Endothelial cell of umbilical vein (primary cell): ENCODE results near the gene KLK14. TPM values are rescaled to one million over a fixed set of nuclear protein-coding genes. Genes with fewer than 3 reads are reported as not detected.

ENCODE experiments used
- Bru-seq: library from RNA; stranded (reverse); fragments of 400-500 nt; gene quantifications from one replicate; lab custom pipeline; 2021; lab: Mats Ljungman, UMichigan
- BruChase-seq, 2 experiments: library from RNA; stranded (reverse); fragments of 400-500 nt; gene quantifications; one replicate each; lab custom pipeline; 2021; lab: Mats Ljungman, UMichigan
- BruUV-seq: library from RNA; stranded (reverse); fragments of 400-500 nt; replicated peaks from 2 replicates; lab custom pipeline; 2021; lab: Mats Ljungman, UMichigan
- CTCF ChIA-PET: fragments of 300-600, 350-600 bp; sonication (Branson Sonifier 250); formaldehyde crosslinking; loops from one replicate; lab custom pipeline; 2021; ENCODE audit warnings: antibody characterized with exemption, inconsistent platforms; lab: Charles Lee
- POLR2A ChIA-PET: fragments of 300-600, 350-600 bp; sonication (Branson Sonifier 250); formaldehyde crosslinking; loops from one replicate; lab custom pipeline; 2021; ENCODE audit warnings: antibody characterized with exemption, inconsistent platforms; lab: Charles Lee
- DNase-seq: peaks from one replicate; pipeline ENCODE4 v3.0.0-alpha.2; 2011; ENCODE audit warnings: low read depth, low spot score
- FAIRE-seq: peaks from 2 replicates; lab custom pipeline; 2011; peaks lifted over from hg19 to GRCh38; lab: Jason Lieb, UNC
- H2AFZ ChIP-seq: 2 replicates; pipeline ENCODE4 v1.6.0; 2012; ENCODE audit warnings: low read depth, low read length, control low read depth, inconsistent platforms
- H3K27ac ChIP-seq: 2 replicates; pipeline ENCODE4 v1.5.1; 2011; ENCODE audit warnings: low read depth, mild to moderate bottlenecking, control low read depth, low read length, moderate library complexity; ENCODE audit not compliant: insufficient read depth
- H3K27me3 ChIP-seq, 2 experiments: 2 replicates each; pipeline versions ENCODE4 v1.6.0 to v1.6.1; 2011; ENCODE audit warnings: low read length in 2 of 2, mixed read lengths in 1 of 2; ENCODE audit not compliant: control insufficient read depth in 2 of 2, insufficient read depth in 2 of 2
- H3K36me3 ChIP-seq, 2 experiments: 2 replicates in 1 of 2; 3 replicates in 1 of 2; pipeline ENCODE4 v1.5.1; 2011; ENCODE audit warnings: low read length in 2 of 2, mild to moderate bottlenecking in 1 of 2, moderate library complexity in 1 of 2; ENCODE audit not compliant: control insufficient read depth in 2 of 2, insufficient read depth in 2 of 2; ENCODE audit errors: extremely low read depth in 1 of 2
- H3K4me1 ChIP-seq: 3 replicates; pipeline ENCODE4 v1.5.1; 2011; ENCODE audit warnings: mild to moderate bottlenecking, low read length; ENCODE audit not compliant: control insufficient read depth, insufficient read depth; ENCODE audit errors: extremely low read depth
- H3K4me2 ChIP-seq: 2 replicates; pipeline ENCODE4 v1.6.1; 2011; ENCODE audit warnings: low read length, control low read depth, mixed read lengths; ENCODE audit not compliant: insufficient read depth
- H3K4me3 ChIP-seq, 3 experiments: fragments of 200-600 bp in 1 of 3; sonication (generic), shearing (Covaris generic) in 1 of 3; replicated peaks in 1 of 3; 2 replicates each; pipeline ENCODE4 v1.5.1; 2011 to 2016; ENCODE audit warnings: control low read depth in 3 of 3, low read length in 3 of 3, mild to moderate bottlenecking in 2 of 3, inconsistent platforms in 1 of 3, low read depth in 1 of 3, moderate library complexity in 1 of 3; ENCODE audit not compliant: insufficient read depth in 1 of 3
- H3K79me2 ChIP-seq: 2 replicates; pipeline ENCODE4 v1.6.0; 2012; ENCODE audit warnings: low read length, inconsistent platforms; ENCODE audit not compliant: control insufficient read depth, insufficient read depth
- H3K9ac ChIP-seq: replicated peaks from 2 replicates; pipeline ENCODE3; 2011; ENCODE audit warnings: low read length, control low read depth; ENCODE audit not compliant: insufficient read depth; ENCODE audit errors: extremely low read depth
- H3K9me1 ChIP-seq: replicated peaks from 3 replicates; pipeline ENCODE4 v1.6.0; 2011; ENCODE audit warnings: mild to moderate bottlenecking, low read length; ENCODE audit not compliant: control insufficient read depth, insufficient read depth; ENCODE audit errors: extremely low read depth
- H3K9me3 ChIP-seq: replicated peaks from 2 replicates; pipeline ENCODE4 v1.5.1; 2012; ENCODE audit warnings: low read length, inconsistent platforms; ENCODE audit not compliant: control insufficient read depth, insufficient read depth
- H4K20me1 ChIP-seq: replicated peaks from 2 replicates; pipeline ENCODE3; 2011; ENCODE audit warnings: mild to moderate bottlenecking, low read length; ENCODE audit not compliant: control insufficient read depth, insufficient read depth; ENCODE audit errors: extremely low read depth
- CTCF ChIP-seq, 2 donors: IDR thresholded peaks; 1 replicate in 1 of 2; 2 replicates in 1 of 2; pipeline ENCODE4 v1.5.1; 2011; ENCODE audit warnings: low read length in 2 of 2, mild to moderate bottlenecking in 2 of 2, moderate library complexity in 2 of 2, control low read depth in 1 of 2, inconsistent platforms in 1 of 2, low read depth in 1 of 2; ENCODE audit not compliant: insufficient read depth in 1 of 2; ENCODE audit errors: extremely low read depth in 1 of 2
- EZH2 ChIP-seq: IDR thresholded peaks from 2 replicates; pipeline ENCODE4 v1.6.1; 2012; ENCODE audit warnings: borderline replicate concordance, low read depth, mild to moderate bottlenecking, moderate library complexity, low read length, inconsistent platforms; ENCODE audit not compliant: severe bottlenecking
- FOS ChIP-seq: IDR thresholded peaks from 2 replicates; pipeline ENCODE4 v1.6.1; 2011; ENCODE audit warnings: mild to moderate bottlenecking, low read length, moderate library complexity, borderline replicate concordance; ENCODE audit not compliant: insufficient read depth
- GATA2 ChIP-seq: IDR thresholded peaks from 2 replicates; pipeline ENCODE4 v1.7.0; 2011; ENCODE audit warnings: low read depth, mild to moderate bottlenecking, moderate library complexity, mixed read lengths, low read length; ENCODE audit not compliant: insufficient read length, insufficient read depth
- JUN ChIP-seq: IDR thresholded peaks from 2 replicates; pipeline ENCODE4 v1.6.1; 2011; ENCODE audit warnings: borderline replicate concordance, low read depth; ENCODE audit not compliant: insufficient read length, insufficient read depth
- MAX ChIP-seq: IDR thresholded peaks from 2 replicates; pipeline ENCODE4 v1.6.1; 2011; ENCODE audit not compliant: insufficient read depth, insufficient read length
- MYC ChIP-seq: IDR thresholded peaks from one replicate; pipeline ENCODE4 v1.6.1; 2011; ENCODE audit warnings: mild to moderate bottlenecking, low read depth, low read length
- POLR2A ChIP-seq: IDR thresholded peaks from 2 replicates; pipeline ENCODE4 v1.6.1; 2012; ENCODE audit warnings: low read depth, mild to moderate bottlenecking, control low read depth, low read length
- POLR2AphosphoS5 ChIP-seq: IDR thresholded peaks from 2 replicates; pipeline ENCODE4 v1.6.1; 2012; ENCODE audit warnings: low read depth, mild to moderate bottlenecking, control low read depth, low read length, moderate library complexity; ENCODE audit not compliant: insufficient read depth
- dilution Hi-C: fragments of 300-500 bp; cut with MboI; formaldehyde crosslinking; loops from one replicate; pipeline ENCODE4 v1.15.0; 2019; ENCODE audit warnings: low sequenced_read_pairs; ENCODE audit not compliant: extremely low pct_ligation_motif_present
- intact Hi-C: fragments of 100-400 bp; cut with micrococcal nuclease; formaldehyde crosslinking; loops from one replicate; pipeline ENCODE4 v1.10.0; 2022
- long read RNA-seq: library from polyadenylated mRNA; stranded (forward); transcript quantifications from one replicate; pipeline ENCODE4 v2.0.0, GENCODE V29; 2021
- polyA minus RNA-seq, 3 experiments: library from RNA; depleted of rRNA, polyadenylated mRNA; stranded (reverse); fragments of >200 nt; gene quantifications; 1 replicate in 1 of 3; 2 replicates in 2 of 3; pipeline ENCODE4 v1.2.3, GENCODE V29; 2011
- polyA plus RNA-seq, 4 experiments: library from polyadenylated mRNA; depleted of rRNA in 3 of 4; stranded (reverse) in 3 of 4; unstranded in 1 of 4; fragments of >200 nt; gene quantifications; 2 replicates each; pipeline versions ENCODE4 v1.2.1 to v1.2.3, GENCODE V29; 2011 to 2012; ENCODE audit warnings: missing spikeins in 1 of 4
- total RNA-seq: library from RNA; stranded (reverse); gene quantifications from 2 replicates; pipeline ENCODE4 v1.2.3, GENCODE V29; 2021

KLK14 gene
- total RNA-seq (not detected in 2 replicates), polyA plus RNA-seq (0.10 and 0.12 TPM in 2 replicates), polyA minus RNA-seq (not detected in 2 replicates), Bru-seq, nascent RNA (percentile 25 among the genes with signal in this experiment), BruChase-seq, experiment 1, labeled RNA remaining after a 6-hour chase (percentile 49 among the genes with signal in this experiment), BruChase-seq, experiment 2, labeled RNA remaining after a 2-hour chase (percentile 36 among the genes with signal in this experiment)
- polyA plus RNA-seq (2011; cell fraction: cytosol; rRNA removed) = 0.08 TPM in 1 of 2 replicates, not detected in the other
- 0.22 and 0.25 TPM in 2 replicates for polyA plus RNA-seq (2011; cell fraction: nucleus; rRNA removed)
- polyA plus RNA-seq (2012) = 0.25 TPM in 1 of 2 replicates, not detected in the other
- 0.92 TPM for polyA minus RNA-seq (2011; cell fraction: cytosol; rRNA and poly(A)+ RNA removed)
- not detected in 2 replicates for polyA minus RNA-seq (2011; cell fraction: nucleus; rRNA and poly(A)+ RNA removed)
- long read RNA-seq = 0 reads

GRCh38 chr19:51082611-51083010, at the start of gene KLK14:
TSS of gene KLK14 (minus strand) at chr19:51082887. CDS start at chr19:51082614, 273 bp downstream.
- no peaks in the 10 kb centered on the region for H3K4me1 ChIP-seq
- no peak within 1 kb of the TSS for H3K27ac ChIP-seq
- FAIRE-seq (no peak), DNase-seq (no peak)
- H3K9me1 ChIP-seq = no peaks in the 10 kb centered on the region
- CTCF ChIA-PET = no interaction called here
- POLR2A ChIA-PET = no interaction called here
- H3K4me3 ChIP-seq = no peak within 1 kb of the TSS
- H4K20me1 ChIP-seq = no peaks in the 10 kb centered on the region
- no TSS peak for BruUV-seq
- no peaks in the 10 kb centered on the region for H3K27me3 ChIP-seq
- no peak for TF ChIP-seq CTCF (IDR thresholded peaks at IDR 0.05; ENCODE audit: extremely low read depth in 1 of 2, insufficient read depth in 1 of 2, low read depth in 1 of 2, low read length in 2 of 2)
- TF ChIP-seq POLR2A = no peak
- no peak for TF ChIP-seq MAX
- no peak for TF ChIP-seq EZH2
- TF ChIP-seq JUN = no peak
- no peak for TF ChIP-seq FOS
- TF ChIP-seq MYC = no peak
- TF ChIP-seq GATA2 = no peak
- TF ChIP-seq POLR2AphosphoS5 = no peak
- dilution Hi-C loops (no loop called here), intact Hi-C loops (loop anchor here (2.0 kb wide), 1 partner anchor 72 kb away; no protein-coding TSS in a partner anchor)
- H3K9me3 ChIP-seq = no peaks in the 10 kb centered on the region
- H3K36me3 ChIP-seq = no peaks in the 10 kb centered on the region
- H3K4me2 ChIP-seq = no peak within 1 kb of the TSS
- H2AFZ ChIP-seq = no peak within 1 kb of the TSS
- no peaks in the 10 kb centered on the region for H3K79me2 ChIP-seq
- no peak within 1 kb of the TSS for H3K9ac ChIP-seq
